HG02798 (cell line): ENCODE measurements around the gene PLEKHG7.

ENCODE experiments used
- ATAC-seq: cut with Tn5 transposase; IDR thresholded peaks from one replicate; pipeline ENCODE4 v1.9.1; 2021; ENCODE audit warnings: mild to moderate bottlenecking; ENCODE audit not compliant: unreplicated experiment, poor library complexity

Gene PLEKHG7

DNA sequence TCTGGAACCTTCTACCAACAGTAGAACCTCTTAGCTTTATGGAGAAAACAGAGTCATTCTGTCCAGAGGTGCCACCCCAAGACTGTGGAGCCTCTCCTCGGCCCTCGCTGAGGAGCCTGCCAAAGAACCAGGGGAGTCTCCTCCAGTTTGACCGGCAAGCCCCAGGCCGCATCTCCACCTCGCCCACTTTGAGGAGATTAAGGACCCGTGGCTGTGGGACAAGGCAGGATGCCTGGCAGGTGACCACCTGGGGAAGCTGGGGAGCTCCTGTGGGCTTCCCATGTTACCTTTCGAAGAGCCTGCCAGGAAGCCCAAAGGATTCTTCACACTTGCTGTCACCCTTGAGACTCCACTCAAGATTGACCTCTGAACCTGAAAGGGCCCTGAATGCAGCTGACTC, 3.8 kb downstream of the PLEKHG7 start:
- ATAC-seq, result no peak

DNA sequence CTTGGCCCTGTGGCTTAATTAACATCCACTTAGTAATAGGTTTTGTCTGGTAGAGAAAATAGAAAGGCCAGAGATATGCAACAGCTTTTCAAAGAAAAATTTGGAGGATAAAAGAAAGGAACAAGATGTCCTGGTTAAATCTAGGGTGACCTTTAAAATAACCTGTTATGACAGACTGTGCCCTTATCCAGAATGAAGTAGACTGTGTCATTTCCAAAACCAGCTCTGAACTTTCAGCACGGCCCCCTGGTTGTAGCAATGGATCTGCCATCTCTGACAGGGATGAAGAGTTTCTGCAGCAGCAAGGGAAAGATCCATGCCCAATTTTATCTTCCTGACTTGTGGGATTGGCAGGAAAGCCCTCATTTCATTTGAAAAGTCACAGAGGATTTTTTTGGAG, 5.1 kb downstream of the PLEKHG7 start:
- no peak for ATAC-seq

DNA sequence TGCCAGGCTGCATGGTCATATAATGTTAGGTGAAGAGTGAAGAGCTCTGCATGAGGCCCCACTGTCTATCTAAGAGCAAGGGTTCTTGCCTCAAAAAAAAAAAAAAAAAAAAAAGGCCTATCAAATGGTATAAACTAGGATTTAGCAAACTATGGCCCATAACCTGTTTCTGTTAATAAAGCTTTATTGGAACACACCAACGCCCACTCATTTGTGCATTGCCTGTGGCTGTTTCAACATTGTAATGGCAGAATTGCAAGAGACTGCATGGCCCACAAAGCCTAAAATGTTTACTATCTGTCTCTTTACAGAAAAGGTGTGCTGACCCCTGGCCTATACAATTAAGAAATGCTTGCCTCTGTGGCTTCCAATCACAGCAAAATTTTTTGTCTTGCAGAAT, 12.8 kb downstream of the PLEKHG7 start:
- no peak for ATAC-seq

DNA sequence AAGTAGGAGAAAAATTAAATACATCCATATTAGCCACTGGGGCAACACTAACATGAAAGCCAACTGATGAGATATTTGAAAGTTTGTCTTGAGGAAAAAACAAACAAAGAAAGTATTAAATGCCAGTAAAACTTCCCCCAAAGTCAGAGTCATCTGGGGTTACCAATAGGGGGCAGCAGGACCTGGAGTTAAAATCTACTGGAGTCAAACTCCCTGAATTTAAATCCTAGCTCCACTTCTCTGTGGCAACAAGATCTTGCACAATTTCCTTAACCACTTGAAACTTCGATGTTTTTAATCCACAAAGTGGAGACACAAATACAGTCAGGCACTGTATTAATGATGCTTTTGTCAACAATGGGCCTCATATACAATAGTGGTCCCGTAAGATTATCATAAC, 14.4 kb downstream of the PLEKHG7 start:
- no peak for ATAC-seq

DNA sequence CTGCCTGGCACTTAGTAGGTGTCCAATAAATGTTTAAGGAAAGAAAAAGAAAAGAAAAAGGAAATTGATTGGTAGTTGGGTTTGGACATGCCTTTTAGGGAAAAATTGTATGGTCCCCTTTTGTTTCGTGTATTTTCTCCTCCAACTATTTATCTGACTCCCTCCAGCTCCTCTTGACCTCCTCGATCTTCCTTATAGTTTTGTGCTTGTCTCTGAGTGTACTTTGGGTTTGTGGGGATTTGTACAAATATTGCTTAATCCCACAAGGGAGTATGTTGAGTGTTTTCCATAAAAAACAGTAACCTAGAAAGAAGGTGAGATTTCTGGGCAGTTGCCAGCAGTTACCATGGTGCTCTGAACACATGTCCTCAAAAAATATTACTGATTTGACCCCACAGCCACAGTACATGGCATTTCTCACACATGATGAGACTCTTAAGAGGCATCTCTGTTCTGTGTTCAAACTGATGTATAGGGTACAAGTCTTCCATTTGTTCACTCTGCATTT, 15.7 kb downstream of the PLEKHG7 start:
- ATAC-seq, result no peak

DNA sequence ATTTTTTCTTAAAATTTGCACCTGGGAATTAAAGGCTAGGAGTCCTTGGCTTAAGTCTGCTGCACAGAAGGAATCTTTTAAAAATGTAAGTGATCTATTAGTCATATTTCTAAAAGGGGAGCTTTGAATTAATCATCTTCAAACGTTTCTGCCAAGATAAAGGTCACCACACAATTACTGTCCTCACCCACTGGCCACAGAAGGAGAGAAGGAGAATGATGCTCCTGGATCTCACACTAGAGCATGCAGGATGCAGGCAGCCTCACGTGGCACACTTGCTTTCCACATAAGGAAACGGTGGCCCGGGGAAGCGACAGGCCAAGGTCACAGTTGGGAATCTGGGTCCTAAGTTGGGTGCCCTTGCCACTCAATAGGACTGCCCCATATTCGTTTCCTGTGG, 16.9 kb downstream of the PLEKHG7 start:
- ATAC-seq, result no peak

DNA sequence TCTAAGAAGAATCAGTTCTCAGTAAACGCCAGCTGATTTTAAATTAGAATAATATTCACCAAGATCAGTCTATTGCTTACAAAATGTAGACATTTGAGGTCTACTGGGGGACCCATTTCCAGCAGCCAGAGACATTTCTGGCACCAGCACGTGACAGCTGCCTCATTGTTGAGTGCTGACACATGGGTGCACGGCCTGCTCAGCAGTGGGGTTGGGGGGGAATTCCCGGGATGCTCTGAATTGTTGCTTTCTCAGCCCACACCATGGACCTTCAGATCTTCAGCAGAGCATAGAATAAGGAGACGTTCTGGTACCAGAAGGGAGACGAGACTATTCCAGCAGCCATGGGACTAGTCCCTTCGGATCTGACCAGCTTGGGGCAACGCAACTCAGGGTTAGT, 18.3 kb downstream of the PLEKHG7 start:
- no peak for ATAC-seq

DNA sequence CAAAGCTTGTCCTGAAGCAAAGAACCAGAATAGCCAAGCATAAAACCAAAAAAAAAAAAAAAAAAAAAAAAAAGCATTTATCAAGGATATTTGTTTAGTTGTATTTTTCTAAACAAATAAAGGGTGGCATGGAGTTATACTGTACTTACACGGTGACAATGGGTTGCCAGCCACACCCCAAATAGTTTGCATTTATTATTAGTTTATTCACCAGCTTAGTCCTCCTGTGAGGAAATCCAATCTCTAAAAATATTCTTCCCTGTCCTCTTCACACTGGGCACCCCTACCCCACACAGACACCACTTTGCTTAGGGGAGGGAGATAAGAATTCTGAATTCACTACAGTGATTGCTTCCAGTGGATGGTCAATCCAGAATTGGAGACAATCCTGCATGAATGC, 18.9 kb downstream of the PLEKHG7 start:
- ATAC-seq, result no peak

DNA sequence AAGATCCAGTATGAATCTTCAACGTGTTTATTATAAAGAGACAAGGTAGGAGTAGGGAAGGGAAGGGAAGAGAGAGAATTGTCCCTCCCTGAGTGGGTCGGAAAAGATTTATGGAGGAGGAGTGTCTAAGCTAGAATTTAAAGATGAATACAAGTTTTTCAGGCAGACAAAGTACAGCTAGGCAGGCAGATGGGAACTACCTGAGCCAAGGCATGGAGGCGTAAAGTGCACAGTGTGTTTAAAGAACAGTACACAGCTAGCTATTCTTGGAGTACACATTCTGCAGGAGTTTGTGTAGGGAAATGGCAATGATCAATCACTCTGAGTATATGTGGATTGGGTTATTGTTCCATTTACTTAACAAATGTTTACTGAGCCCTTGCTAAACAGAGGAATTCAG, 20.1 kb downstream of the PLEKHG7 start:
- ATAC-seq, result no peak

DNA sequence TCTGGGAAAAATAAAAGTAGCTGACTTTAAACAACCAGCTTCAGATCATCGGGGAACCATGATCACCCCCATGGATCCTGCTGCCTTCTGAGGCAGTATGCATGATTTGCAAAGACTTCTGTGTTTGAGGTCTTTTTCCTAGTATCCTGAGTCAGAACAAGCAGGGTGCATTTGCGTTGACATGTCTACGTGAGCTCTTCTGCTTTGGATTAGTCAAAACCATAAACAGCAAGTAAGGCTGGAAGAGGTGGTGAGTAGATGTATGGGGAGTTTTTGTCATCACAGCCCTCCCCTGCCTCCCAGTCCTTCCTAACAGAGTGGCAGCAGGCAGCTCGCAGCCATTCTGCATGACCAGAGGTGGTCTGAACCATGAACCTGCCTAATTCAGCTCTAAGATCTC, 24.1 kb downstream of the PLEKHG7 start:
- ATAC-seq, result no peak

DNA sequence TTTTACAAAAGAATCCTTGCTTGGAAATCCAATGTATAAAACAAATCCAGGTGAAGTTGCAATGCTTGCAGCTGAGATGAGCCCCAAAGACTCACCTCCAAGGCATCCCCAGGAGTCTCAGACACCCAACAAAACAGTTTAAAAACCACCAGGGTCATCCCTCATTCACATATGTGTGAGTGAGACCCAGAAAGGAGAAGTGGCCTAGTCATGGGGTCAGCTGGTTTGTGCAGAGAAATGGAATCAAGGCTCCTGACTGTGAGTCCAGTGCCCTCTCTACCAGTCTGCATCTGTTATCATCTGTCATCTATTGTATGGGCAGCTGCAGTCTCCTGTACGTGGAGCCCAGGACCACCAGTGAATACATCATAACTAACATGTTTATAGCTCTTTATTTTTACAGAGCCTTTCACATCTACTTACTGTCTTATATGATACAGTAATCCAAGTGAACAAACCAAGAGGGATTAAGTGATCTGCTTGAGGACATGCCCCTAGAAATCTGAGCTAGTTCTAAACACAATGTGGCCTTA, 27.1 kb downstream of the PLEKHG7 start:
- no peak for ATAC-seq

DNA sequence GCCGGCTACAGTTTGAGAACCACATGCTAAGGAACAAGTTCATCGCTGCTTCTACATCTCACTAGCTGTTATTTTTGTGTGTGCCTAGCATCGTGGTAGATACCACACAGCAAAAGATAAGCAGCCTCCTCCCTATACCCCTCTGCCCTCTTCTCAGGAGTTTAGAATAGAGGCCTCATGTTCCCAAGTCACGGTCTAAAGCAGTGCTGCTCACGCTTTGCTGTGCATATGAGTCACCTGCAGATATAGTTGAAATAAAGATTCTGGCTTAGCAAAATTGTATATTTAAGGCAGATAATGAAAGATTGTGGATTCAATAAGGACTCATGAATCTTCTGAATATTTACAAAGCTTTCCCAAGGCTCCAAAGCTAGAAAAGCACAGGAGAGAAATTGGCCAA, 28.0 kb downstream of the PLEKHG7 start:
- no peak for ATAC-seq

DNA sequence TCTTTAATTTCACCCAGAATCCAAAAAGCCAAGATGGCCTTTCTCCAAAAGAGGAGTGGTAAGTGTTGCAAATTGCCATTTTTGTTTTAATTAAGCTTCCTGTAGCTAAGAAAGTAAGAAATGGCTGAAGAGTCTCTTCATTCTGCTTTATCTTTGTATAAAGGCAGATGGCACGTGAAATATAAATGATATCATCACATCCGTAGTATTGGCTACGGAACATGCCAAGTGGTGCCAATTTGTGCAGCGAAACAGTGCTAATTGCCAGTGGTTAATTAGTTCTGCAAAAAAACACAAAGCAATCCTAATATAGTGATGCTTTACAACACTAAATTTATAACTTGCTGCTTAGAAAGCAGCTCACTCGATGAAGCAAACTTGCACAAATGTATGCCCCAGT, 29.4 kb downstream of the PLEKHG7 start:
- no peak for ATAC-seq

DNA sequence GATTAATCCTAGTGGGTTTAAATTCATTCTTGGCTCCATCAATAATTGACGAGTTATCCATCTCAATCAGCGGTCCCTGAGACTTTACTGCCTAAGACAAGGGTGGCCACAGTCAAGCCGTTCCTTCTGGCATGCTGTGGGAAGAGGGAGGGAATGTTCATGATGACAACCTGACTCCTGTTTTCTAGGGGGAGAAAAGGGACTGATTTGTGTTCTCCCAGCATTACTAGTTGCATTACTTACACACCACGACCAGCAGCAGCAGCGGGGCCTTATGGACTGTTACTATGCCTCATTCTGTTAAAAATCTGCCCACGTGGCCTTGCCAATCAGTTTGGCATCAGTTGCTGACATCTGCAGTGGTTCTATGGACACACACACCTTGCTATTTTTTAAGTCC, 29.9 kb downstream of the PLEKHG7 start:
- no peak for ATAC-seq

DNA sequence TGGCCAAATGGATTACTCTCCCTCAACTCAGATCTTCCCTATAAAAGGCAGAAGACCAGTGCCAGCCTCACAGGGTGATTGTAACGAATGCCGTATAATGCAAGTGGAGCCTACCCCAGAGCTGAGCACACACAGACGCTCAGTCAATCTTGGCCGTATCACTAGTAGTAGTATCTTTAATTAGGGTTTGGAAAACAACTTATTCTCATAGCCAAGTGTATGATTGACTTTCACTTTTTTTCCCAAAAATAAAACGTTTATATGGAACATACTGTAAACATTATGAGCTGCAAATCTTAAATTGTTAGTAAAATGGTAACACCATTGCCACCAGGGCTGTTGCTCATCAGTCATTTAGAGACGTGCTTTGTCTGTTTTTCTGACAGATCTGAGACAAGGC, 30.4 kb downstream of the PLEKHG7 start:
- no peak for ATAC-seq

DNA sequence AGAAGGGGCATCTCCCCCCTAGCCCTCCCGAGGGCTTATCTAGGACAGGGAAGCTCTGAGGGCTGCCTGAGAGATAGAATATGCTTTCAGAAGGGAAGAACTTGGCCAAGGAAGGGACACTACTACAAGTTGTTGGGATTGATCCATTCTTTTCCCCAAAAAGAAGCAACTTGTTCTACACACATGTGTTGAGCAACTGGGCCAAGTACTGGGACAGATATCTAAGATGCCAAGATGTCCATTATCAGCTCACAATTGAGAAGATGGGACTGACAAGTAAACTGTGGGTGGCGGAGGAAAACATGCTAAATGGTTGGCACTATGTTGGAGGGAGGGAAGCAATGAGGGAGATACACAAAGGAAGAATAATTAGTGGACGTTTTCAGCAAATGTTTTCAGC, 30.9 kb downstream of the PLEKHG7 start:
- ATAC-seq, result no peak

DNA sequence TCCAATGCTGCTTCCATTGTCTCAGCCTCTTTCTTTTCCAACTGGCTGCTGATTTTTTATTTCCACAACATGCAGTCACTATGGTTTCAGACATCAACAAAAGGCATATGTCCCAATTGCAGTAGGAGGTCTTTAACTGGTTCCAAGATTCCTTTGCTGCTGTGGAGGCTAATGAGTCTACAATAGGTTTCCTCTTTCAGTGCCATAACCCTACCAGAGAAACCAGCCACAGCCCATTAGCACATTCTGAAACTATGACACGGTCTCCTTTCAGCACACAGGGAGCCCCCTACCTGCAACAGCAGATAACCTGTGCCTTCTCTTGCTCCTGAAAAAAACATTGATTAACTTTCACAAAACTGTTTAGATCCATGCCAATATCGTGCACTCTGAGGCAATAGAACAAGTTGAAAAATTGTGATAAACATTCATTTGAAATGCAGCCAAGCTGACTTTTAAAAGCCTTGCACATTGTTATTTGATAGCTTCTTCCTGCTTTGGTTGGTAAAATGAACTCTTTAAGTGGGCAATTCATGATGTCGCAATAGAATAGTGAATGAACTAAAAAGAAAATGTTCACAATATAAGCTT, 32.4 kb downstream of the PLEKHG7 start:
- no peak for ATAC-seq

DNA sequence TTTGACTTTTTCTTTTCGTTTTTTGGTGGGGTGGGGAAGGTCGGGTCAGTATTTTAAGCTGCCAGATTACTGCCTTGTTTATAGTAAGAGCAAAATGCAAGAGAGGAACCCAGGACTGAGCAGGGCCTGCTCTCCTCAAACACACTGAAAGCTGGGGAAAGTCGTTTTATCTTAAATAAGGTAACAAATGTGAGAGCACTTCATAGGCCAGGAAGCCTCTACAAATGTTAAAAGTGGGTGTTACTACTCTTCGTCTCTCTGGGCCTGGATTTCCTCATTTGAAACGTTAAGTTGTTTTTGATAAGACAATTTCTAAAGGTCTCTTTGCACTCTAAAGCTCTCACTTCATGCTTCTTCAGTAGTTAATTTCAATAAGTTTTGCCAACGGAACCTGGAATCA, 33.8 kb downstream of the PLEKHG7 start:
- ATAC-seq, result no peak

DNA sequence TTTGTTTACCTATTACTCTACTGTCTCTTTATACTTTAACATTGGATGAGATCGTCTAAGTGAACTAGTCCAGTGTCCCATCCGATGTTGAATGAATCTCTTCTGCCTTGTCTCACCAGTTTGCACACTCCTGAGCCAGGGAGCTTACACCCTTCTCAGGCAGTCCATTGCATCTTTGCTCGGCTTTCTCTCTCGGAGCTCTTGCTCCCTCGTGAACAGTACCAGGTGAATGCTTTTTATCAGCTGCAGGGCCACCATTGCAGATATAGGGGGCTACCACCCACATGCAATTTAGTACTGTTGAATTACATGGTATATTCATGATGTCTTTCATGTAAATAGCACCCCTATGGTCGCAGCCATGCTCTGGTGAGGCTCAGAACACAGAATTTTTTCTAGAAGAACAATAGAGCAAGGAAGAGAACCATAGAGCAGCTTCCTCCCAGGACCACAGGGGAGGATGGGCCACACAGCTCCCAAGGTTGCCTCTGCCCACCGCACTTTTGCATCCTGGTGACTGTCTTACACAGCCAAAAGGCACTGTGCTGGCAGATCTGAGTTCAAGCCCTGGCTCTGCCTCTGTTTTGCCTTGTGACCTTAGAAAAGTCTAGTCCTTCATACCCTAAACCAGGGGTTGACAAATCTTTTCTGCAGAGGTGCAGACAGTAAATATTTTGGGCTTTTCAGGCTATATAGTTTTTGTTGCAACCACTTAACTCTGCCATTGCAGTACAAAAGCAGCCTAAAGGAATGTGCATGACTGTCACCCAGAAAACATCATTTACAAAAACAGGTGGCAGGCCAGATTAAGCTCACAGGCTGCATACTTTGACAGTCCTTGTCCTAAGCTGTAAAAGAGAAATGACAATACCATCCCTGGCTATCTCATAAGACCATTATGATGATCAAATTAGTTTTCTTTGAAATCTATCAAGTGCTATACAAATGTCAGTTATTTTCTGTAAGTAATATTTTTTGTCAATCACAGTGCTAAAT, 35.4 kb downstream of the PLEKHG7 start:
- no peak for ATAC-seq

DNA sequence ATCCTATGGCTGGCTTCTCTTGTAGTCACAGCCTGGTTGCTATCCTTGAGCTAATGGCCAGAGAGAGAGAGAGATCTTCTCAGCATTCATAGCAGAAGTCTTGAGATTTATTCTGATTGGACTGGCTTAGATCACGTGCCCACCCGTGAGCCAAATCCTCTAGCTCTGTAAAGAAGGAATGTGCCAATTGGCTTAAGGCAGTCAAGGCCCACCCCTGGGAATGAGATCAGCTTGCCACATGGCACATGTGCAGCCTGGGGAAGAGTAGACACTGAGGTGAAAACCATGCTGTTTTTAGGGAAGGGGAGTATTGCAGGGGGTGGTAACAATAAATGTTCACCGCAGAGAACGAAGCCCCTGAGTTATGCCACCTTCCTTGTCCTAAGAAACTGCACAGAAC, 36.3 kb downstream of the PLEKHG7 start:
- no peak for ATAC-seq

DNA sequence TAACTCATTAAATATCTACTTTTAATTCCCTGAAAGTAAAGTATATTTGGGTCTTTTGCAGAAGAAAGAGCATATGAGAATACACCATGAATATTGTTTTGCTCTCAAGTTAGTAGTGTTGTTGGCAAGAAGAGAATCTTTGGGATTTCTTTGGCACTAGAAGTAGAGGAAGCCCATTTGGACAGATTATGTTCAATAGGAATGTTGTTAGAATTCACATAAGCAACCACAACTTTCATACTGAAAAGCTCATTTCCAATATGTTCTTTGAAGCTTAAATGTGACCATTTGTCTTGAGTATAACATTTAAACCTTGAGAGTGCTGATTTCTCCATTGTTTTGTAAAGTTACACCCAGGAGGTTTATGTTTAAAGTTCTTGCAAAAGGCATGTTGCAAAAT, 37.6 kb downstream of the PLEKHG7 start:
- no peak for ATAC-seq
